ENCODE data around the gene HOXD13.

Gene HOXD13

DNA sequence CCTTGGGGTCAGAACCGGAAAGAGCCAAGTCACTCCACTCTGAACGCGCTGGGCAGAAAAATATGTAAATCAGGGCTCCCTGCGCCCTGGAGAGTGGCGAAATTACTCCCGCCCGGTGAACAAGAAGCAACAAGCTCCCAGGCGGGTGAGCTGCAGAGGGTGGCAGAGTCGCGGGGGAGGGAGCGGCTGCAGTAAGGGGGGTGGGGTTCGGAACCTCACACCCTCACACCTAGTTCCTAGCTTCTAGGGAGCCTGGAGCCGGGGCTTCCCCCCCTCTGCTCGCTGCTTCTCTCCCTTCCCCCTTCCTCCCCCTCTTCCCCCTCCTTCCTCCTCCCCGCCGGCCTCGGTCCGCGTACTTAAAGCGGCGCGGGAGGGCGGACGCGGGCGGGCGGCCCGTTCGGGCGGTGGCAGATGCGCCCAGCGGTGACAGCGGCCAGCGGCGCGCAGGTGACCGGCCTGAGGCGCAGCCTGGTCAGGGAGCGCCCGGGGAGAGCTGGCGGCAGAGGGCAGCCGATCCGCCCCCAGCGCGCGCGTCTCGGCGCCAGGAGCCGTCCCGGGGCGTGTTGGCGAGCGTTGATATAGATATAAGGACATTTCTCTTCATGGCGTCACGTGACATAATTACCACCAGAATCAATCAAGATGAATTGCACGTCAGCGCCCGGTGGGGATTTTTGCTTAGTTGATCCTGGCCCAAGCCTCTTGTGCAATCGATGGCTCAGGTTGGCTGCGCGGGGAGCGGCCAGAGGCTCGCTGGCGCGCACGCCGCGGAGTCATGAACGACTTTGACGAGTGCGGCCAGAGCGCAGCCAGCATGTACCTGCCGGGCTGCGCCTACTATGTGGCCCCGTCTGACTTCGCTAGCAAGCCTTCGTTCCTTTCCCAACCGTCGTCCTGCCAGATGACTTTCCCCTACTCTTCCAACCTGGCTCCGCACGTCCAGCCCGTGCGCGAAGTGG lies 14.3 kb downstream of the HOXD13 start, which contains the start of gene HOXD11:
HOXD11 (plus strand) TSS at position 700 of the 959 bp plus-strand sequence; CDS start at position 776, 76 bp downstream.
- DNase-seq, result no peak

DNA sequence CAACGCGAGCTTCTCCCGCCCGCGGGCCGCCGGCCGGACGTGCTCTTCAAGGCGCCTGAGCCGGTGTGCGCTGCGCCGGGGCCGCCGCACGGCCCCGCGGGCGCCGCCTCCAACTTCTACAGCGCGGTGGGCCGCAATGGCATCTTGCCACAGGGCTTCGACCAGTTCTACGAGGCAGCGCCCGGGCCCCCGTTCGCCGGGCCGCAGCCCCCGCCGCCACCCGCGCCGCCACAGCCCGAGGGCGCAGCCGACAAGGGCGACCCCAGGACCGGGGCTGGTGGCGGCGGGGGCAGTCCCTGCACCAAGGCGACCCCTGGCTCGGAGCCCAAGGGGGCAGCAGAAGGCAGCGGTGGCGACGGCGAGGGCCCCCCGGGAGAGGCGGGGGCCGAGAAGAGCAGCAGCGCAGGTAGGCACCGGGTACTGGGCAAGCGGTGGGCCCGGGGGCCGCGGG lies 15.2 kb downstream of the HOXD13 start:
- DNase-seq, result no peak

DNA sequence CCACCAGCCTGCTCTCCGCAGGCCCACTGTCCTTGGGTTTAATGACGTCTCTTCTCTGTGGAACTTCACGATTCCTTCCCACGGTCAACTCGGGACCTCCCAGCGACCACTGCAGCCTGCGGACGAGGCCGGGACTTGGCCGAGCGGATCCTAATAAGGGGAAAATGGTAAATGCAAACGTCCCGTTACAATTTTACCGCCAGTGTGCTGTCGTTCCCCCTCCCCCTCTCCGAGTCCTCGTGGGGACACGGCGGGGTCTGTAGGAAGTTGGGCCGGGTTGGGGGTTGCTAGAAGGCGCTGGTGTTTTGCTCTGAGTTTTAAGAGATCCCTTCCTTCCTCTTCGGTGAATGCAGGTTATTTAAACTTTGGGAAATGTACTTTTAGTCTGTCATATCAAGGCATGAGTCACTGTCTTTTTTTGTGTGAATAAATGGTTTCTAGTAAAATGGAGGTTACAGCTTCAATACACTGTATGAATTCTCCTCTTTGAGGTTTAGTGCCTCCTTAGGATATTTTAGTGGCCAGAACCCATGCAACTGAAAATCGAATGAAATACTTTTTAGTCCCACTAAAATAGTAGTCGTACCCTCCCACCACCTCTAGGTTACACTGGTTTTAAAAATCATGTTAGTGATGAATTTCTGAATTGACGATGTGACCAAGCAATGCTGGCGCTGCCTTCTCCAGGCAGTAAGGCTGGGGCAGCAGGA lies 16.8 kb downstream of the HOXD13 start:
- no peak for DNase-seq

DNA sequence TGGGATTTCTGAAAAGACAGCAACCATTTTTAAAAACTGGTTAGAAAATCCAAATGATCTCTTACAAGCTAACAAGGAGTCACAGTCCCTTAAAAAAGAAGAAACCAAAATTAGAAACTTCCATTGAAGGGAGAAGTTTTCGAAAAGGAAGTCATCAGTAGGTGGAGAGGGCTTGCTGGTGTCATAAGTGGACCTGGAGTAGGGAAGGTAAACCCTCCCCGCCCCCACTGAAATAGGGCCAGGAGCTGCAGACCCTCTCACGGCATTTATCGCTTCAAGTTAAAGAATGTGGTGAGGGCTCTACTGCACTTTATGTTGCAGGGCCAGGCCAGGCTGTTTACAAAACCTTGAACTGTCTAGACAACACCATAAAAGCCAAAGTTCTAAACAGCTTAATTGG lies 17.4 kb downstream of the HOXD13 start:
- no peak for DNase-seq

DNA sequence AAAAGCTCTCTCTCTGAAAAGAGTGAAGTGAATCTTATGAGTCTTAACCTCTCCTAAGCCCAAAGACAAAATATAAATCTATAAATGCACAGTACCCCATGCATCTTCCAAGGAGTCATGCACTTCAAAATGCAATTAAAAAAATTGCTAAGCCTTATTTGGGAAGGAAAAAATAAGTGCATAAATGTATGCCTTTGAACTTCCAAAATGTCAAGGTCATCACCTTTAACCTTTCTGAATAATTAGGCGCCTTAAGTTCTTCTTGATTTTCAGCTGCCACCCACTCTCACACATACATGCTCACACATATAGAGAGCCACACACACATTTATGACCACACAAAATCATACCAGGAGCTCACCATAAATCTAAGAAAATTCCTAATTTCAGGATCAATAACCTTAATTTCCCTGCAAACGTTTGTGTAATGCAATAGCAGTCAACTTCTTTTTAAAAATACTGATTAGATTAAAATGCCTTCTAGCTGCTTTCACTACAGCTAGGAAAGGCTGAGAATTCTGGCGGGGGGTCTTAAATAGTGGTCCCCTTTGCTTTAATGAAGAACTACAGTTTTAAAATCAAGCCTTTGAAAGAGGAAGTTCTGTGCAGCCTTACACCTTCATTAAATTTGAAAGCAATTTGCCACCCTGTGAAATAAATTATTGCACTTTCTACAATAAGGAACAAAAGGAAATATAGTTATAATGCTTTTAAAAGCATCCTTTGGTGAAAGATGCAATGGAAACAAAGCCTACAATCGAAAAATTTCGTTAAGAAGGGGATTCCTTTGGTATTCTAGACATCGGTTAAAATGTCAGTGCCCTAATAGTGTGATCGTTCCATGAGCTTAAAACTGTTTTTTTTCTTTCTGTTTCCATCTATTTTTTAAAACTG lies 18.1 kb downstream of the HOXD13 start:
- DNase-seq, result no peak

DNA sequence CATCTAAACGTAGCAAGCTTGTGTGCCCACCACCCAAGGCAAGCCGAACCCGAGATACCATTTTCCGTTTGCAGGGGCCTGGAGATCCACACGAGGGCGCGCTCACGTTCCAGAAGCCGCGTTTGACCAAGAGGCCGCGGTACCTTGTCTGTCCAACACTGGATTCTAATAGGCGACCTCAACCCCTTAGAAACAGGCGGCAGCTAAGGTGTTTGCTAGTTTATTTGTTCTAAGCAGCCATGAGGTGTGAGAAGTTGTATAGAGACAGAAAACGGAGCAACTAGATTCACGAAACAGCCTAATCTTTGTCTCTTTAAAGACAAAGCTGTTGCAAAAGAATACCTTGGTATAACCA lies 18.8 kb downstream of the HOXD13 start:
- no peak for DNase-seq

DNA sequence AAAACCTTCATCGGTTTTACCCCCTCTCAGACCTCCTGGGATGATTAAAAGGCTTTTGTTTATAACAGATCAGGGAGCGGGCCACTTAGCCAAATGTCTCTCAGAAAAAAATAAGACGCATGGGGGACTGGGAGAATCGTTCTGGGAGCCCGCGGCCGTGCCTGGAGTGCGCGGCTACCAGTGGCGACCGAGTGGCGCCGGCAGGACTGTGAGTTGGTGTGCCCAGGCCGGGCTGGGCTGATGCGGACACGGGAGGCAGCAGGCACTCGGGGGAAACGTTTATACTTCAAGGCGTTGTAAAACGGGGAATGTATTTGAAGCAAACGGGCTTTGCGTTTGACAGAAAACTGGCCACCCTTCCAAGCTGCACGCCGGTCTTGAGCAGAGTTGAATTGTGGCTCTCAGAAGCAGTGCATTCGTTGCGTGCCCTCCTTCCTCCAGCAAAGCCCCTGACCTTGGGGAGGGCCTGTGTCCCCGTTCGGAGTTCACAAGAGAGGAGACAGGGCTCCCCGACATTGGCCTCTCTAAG lies 19.4 kb downstream of the HOXD13 start:
- no peak for DNase-seq

DNA sequence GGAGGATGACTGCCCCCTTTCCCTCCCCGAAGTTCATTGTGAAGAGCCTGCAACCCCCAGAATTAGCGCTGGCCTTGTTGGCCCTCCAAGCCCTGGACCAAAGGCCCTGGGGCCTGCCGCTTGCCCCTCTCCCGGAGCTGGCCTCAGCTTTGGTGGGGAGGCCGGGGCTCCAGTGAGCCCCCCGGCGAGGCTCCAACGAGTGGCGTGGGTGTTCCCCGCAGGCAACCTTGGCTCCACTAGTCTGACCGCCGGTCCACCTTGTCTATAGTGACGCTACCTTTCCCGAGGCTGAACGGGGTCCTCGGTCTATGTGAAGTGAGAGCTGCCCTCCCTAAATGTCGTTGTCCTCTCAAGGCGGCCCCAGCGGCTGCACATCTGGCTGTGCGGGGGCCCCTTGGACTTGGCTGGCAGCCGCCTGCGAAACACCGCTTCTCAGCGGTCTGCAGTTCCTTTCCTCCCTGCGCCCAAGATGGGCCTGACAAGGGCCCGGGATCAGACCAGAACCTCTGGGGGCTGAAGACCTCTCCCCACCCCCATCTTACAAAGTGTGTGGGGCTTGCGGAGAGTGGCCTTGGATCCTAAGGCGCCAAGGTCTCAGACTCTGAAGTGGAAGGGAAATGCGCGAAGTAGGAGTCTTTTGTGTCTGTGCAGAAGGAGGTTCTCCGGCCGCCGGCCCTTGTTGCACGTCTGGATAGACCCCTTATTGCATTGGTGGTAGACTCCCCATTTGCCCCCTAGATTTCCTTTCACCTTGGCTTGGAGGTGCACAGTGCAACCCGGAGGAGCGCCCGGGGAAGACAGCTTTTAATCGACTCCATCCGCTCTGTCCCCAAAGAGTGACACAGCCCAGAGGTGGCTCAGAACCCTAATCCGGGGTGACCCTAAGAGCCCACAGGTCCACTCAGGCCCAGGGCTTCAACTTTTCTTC lies 20.1 kb downstream of the HOXD13 start:
- no peak for DNase-seq

DNA sequence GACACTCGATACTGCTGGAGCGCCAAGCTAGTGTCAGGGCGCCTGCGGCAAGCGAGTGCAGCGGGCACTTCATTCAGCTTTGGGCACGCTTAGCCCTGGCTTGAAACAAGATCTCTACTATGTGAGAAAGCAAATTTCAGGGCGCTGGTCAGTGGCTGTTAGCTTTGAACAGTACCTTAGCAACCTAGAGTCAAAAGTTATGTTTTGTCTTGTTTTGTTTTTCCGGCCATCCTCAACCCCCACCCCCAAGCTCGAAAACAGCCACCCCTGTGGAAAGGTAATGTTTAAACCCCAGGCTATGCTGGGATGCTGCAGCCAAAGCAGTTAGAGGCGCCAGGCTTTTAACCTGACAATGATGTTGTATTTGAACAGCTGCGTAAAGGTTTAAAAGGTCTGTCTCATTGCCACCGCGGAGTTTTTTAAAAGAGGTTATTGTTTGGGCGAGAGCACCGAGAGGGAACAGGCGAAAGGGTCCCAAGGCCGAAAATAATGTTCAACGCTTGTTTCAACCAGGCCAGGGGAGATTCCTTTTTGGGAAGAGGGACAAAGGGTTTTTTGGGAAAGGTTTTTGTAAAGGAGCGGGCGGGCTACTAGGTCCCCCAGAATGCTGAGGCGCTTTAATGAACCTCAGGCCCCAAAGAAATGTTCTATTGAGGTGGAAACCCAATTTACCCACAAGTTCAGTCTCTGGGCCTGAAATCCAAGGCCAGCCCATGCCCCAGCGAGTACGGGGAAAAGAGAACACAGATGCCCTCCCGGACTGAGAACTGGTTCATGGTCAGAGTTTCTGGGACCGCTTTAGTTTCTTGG lies 21.8 kb downstream of the HOXD13 start:
- no peak for DNase-seq

DNA sequence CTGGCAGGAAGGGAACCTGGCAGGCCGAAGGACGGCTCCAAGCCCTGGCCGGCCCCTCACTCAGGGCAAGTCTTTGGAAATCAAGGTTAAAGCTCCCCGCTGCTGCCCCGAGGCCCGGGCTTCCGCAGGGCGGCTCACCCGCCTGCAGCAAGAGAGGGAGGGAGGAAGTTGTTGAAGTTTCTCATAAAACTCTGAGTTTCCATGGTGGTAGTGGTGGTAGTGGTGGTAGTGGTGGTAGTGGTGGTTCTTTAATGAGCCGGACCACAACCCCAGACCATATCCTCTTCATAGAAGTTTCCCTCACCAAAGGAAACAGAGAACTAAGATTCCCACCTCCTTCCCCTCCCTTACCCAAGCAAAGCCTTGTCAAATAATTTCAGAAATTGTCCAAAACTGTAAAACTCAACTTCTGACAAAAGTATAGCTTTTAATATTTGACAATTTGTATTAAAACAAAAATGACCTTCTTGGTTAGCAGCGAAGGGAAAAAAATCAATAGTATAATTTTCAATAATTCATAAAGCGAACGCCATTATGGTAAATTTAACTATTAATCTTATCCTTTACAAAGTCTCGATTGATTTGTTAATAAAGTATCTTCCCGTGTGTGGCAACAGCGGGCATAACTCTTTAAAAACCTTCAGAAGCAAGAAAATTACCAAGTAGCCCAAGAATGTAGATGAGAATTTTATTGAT lies 22.6 kb downstream of the HOXD13 start:
- DNase-seq, result no peak

DNA sequence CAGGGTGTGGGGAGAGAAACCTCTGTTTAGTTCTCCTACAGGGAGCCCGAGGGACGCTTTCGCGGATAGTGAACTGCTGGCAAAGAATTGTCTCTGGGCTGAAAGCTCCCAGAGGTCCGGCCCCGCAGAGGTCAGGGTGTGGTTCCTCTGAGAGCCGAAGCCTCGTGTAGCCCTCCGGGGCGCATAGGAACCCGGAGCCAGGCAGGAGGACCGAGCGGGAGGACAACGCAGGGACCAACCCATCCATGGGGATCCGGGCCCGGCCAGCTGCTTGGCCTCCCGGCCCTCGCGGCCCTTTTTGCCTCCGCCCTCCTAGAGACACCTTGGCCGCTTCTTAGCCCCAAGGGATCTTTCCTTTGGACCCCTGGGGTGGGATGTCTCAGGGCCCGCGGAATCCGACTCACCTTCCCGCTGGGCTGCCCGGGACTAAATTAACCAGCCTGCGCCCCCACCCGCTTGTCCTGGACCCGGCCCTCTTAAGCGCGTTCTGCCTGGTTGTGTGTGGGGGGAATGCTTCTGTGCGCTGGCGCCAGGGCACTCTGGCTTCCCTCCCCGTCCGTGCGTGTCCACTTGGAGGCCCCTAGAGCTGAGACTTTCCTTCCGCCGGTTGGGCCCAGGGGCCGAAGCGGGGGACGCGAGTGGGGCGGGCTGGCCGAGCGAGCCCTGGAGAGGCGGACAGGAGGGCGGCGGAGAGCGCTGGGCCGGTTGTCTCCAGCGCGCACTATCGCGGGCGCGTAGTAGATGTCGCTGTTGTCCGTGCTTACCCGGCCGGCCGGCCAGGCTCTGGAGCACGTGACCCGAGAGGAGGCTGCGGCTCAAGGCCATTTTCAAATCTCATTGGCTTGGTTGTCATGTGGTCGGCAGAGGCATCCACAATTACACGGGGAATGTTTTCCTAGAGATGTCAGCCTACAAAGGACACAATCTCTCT lies 23.6 kb downstream of the HOXD13 start, which contains the start of gene HOXD10:
HOXD10 (plus strand) TSS at position 896 of the 931 bp plus-strand sequence. CDS start 56 bp downstream, outside the sequence.
- no peak for DNase-seq

DNA sequence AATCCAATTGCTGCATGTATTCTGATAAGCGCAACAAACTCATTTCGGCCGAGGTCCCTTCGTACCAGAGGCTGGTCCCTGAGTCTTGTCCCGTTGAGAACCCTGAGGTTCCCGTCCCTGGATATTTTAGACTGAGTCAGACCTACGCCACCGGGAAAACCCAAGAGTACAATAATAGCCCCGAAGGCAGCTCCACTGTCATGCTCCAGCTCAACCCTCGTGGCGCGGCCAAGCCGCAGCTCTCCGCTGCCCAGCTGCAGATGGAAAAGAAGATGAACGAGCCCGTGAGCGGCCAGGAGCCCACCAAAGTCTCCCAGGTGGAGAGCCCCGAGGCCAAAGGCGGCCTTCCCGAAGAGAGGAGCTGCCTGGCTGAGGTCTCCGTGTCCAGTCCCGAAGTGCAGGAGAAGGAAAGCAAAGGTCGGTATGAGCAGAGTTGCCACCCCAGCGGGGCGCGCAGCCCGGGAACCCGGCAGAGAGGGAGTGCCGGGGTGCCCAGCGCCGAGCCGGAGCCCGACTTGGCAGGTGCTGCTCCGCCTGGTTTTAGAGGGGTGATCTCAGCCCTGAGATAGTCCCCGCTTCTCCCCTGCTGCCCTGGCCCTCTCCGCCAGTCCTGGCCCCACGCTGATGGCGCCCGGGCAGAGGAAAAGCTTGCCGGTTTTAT lies 24.8 kb downstream of the HOXD13 start:
- no peak for DNase-seq

DNA sequence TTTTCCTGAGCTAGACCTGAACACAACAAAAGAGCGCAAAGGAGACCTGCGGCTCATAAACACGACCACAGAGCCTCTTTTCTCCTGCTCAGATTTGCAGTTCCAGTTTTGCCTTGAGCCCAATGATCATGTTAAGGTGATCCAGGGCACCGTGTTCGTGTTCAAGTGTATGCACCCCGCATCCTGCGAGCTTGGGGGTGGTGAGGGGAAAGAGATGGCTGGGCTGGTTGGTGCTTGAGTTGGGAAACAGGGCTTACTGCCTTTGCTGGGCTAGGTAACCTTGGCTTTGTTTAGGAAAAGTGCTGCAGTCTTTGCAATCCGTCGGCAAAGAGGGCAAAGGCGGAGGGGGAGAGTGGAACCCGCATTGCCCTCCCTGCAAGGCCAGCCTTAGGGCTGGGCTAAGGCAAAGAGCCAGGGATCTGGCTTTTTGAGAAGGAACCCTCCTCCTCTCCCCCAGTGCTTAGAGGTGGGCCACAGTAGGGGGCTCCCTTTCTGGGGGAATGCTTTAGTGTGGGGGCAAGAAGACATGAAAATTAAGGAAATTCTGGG lies 25.4 kb downstream of the HOXD13 start:
- DNase-seq, result no peak

DNA sequence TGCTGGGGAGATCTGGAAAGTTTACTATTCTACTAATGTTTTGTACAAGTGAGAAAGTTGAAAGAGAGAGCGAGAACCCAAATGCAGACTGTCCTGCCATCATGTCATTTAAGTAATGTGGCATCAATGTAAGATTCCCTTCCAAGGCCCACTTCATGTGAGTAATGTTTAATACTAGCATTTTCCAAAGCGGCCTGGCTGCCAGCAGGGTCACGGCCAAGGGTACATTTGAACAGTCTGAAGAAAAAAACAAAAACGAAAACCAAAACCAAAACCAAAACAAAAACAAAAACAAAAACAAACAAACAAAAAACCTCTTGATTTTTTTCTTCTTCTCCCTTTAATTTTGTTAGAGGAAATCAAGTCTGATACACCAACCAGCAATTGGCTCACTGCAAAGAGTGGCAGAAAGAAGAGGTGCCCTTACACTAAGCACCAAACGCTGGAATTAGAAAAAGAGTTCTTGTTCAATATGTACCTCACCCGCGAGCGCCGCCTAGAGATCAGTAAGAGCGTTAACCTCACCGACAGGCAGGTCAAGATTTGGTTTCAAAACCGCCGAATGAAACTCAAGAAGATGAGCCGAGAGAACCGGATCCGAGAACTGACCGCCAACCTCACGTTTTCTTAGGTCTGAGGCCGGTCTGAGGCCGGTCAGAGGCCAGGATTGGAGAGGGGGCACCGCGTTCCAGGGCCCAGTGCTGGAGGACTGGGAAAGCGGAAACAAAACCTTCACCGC lies 26.2 kb downstream of the HOXD13 start:
- no peak for DNase-seq

DNA sequence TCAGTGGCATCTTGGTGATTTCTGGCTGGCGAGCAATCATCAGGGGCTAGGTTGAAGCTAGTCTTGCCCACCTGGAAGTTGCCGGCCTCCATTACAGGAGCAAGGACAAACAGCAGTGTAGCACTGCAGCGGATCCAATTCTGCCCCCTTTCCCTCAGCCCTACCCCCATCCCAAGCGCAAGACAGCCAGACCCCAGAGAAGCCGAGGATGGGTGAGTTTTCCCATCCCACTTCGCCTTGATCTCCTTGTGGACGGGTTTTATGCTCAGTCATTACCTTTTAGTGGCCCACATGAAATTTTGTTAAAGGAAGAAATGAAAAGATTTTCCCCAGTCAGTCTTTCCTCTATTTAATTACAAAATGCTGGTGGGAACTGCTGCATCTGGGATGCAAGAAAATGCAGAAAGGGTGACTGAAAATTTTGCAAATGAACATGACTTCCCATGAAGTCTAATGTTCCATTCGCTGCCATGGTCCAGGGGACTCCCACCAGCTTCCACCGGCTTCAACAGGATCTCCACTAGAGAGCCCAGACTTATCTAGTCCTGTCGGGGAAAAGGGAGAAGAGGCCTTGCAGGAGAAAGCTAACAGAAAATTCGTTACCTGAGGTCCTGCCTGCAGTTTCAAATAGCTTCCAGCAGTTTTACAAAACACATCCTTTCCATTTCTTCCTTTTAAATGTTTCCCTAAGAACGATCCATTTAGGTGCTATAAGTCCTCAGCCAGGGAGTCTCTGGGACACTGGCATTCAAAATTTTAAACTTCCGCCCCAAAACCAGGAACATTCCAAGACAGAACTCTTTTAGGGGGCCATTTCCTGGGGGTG lies 28.1 kb downstream of the HOXD13 start:
- DNase-seq, result no peak

All from activated naive CD4-positive, alpha-beta T cell (primary cell).